DMS79 (cell line): ENCODE data around the gene IRX3.

Experiments used
- DNase-seq: peaks from one replicate; lab custom pipeline; 2025; lab: John Stamatoyannopoulos, UW

Gene IRX3

DNA sequence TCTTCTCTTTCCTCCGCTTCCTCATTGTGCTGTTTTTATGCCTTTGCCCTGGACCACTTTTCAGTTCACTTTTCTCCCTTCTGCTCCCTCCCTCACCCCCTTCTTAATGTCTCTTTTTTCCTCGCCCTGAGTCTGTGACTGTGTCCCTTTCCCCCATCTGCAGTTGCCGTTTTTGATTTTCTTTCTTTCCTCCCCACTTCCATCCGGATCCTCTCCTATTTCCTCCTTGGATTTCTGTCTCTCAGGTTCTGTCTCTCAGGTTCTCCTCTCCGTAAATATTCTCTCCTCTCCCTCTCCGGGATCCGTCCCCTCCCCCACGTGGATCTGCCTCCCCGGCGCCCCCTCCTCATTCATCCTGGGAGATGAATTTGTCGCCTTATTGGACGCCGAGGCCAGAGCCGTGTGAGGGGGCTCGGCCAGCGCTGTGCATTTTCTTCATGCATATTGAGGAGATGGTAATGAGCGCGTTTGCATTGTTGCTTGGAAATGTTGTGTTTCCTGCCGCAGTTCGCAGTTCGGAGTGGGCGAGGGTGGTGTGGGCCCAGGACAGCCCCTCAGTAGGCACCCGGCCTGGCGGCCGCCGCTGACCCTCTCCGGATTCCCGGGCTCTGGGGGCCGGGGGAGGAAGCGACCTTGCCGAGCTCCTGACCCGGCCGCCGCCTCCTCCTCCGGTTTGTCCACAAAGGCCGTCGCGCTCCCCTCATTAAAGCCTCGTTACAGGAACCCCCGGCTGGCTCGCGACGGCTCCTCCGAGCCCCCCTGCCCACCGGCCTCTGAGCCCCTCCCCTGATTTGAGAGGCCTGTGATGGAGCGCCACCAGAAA lies 4.5 kb upstream of the IRX3 start:
- DNase-seq = no peak

DNA sequence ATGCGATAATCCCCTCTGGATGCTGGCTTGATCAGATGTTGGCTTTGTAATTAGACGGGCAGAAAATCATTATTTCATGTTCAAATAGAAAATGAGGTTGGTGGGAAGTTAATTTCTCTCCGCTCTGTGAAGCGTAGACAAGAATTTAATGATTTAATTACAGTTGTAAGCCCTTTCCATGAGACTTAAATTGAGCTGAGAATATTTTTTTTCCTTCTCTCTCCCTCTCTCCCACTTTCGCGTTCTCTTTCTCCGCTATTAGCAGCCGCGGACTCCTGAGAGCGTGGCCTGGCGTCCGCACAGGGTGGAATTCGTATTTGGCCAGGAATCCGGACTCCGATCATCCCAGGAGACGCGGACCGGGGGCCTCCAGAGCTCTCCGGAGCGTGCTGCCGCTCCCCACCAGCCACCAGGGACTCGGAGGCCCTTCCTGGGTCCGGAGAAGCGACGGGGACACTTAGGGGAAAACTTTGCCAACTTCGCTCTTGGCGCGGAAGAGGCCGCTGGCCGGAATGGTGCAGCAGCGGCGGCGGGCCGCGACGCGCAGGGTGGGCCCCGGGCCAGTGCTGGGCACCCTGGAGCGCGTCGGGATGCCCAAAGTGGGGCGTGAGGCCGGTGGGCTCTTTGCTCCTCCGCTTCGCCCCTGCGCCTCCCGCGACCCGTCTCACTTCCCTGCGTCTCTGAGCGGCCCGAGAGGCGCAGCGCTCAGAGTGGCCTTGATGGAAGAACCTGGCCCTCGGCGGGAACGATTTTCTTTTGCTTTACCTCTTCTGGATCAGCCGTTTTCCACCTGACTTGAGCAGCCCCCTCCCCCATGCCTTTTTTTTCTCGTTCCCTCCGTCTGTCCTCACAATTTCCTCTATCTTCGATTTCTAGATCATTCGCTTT lies 3.6 kb upstream of the IRX3 start:
- DNase-seq = no peak

DNA sequence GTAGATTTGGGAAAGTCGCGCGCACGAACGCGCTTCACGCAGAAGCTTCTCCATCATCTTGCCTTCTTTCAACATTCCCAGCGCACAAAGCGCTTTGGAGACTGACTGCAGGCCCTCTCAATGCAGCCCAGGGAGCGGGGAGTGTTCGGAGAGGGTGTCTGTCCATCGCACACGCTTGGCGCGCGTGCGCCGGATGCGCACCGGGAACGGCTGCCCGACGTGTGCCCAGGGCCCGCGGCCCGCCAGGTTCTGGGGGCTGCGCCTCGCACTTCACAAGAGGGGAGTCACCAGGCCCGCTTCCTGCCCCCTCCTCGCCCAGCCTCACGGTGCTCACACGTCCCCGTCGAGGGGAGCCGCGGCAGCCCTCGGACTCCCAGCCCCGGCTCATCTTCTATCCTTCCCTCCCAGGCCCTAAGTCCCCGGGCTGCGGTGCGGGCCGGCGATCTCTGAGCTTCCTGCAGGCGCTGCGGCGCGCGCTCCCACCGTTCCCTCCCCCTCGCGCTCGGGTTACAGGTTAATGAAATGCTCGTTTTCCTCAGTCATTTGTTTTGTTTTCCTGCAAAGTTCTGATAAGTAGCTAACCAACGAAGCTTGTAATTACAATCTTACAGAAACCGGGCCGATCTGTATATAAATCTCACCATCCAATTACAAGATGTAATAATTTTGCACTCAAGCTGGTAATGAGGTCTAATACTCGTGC lies 2.8 kb upstream of the IRX3 start:
- DNase-seq = no peak

DNA sequence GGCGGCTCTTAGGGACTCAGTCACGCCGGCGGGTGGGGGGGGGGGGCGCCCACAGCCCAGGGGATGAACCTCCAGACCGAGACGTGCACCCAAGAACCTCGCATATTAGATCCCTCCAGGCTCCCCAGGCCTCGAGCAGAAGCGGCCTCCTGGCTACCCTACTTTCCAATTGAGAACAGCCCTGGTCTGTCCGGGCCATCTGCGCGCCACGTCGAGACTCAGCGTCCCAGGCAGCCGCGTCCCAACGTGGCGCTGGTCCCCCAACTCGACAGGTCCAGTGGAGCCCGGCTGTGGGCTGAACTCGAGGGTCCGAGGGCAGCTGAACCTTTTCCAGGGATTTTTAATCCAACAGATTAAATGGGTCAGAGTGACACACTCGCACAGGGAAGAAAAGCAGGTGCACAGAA lies 2.3 kb upstream of the IRX3 start:
- DNase-seq = no peak

GRCh38 chr16:54288030-54288834 lies 1.6 kb upstream of the IRX3 start:
- no peak for DNase-seq

GRCh38 chr16:54287131-54288029 lies 793 bp upstream of the IRX3 start:
- DNase-seq = no peak

GRCh38 chr16:54286090-54286365 lies 559 bp downstream of the IRX3 start:
- no peak for DNase-seq

DNA sequence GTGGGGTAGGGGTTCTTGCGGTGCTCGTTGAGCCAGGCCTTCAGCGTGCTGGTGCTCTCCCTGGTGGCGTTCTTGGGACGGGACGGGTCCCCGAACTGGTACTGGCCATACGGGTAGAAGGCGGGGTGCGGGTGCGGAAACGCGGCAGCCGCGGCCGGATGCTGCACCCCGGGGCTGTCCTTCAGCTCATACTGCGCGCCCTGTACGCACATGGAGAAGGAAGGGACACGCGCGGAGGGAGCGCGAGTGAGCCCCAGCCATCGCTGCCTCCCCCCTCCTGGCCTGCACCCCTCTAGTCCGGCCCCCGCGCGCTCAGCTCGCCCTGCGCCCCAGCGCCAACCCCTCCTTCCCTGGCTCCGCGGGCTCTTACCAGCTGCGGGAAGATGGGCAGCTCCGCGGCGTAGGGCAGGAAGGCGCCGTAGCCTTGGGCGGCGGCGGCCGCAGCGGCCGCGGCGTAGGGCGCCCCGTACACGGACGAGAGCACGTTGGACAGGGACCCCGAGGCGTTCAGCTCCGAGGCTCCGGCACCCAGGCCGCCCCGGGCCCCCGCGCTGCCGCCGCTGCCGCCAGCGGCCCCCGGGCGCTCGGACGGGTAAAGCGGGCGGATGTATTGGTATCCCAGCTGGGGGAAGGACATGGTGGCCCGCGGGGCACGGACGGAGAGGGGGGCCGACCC lies 1.0 kb downstream of the IRX3 start:
- DNase-seq = no peak

- no peak for DNase-seq
Measured at GRCh38 chr16:54284931-54285413, 1.6 kb downstream of the IRX3 start.

- DNase-seq = no peak
Measured at GRCh38 chr16:54284319-54284930, 2.2 kb downstream of the IRX3 start.

GRCh38 chr16:54283725-54284318 lies 2.8 kb downstream of the IRX3 start:
- DNase-seq = no peak

DNA sequence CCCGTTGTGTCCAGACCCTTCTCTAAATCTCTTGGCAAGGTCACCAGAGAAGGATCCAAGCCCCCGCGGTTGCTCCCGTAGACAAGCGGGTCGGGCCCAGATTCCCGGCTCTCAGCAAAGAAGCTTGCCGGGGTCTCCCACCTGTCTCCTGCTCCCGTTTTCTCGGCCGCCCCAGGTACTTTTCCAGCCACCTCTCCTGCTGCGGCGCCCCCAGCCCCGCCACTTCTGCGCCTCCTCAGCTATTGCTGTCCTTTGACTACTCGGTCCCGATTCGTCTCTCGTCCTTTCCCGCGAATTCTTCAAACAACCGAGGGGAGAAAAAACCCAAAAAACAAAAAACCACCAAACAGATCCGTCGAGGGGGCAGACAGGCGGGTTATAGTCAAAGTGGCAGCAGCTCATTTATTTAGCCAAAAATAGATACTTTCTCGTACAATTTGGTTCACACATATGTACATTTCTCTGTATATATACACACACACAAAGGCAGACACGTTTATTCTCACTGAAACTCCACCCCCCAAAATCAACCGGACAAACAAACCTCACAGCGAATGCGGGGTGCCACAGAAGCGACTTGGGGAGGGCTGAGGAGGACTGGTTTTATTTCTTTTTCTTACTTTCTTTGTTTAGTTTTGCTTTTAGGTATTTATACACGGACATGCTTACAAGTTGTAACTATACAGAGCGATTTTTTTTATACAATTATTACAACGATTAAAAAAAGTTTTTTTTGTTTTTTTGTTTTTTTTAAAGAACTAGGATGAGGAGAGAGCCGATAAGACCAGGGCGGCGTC lies 3.5 kb downstream of the IRX3 start:
- DNase-seq = no peak

- no peak for DNase-seq
Measured at GRCh38 chr16:54282202-54282927, 4.2 kb downstream of the IRX3 start.

GRCh38 chr16:54281535-54282201 lies 4.9 kb downstream of the IRX3 start:
- DNase-seq = no peak

- no peak for DNase-seq
Measured at GRCh38 chr16:54280751-54281150, 5.8 kb downstream of the IRX3 start.

DNA sequence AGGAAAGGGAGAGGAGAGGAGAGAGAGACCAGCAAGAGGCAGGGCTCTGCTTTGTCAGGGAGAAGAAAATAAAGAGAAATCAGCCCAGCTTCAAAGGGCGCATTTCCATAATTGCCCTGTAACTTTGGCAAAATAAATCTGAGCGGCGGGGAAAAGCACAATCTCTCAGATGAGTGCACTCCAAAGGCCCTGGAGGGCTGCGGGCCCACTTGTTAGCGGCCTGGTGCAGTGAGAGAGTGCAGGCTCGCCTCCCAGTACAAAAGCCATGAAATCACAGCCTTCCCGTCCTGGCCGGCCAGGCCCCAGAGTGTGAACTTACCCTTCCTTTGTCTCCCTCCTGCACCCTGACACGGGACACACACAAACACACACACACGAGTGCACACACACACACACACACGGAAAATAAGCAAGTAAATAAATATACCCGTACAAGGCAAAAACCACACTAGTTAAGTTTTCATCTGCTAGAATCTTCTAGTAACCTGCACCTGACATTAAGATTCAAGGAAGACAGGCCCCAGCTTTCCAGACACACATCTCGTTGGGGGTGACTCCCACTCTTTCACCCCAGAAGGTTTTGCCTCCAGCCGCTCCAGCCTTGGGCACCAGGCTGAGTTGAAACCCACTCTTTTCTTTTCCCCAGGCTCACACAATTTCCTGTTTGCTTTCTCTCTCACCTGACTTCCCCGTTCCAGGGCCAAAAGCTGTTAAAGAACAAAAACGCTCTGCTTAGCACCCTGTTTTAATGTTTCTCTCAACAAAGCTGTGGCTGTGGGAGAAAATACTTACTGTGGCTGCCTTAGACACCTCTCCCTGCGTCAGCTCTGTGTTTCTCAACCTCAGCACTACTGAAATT lies 8.5 kb downstream of the IRX3 start:
- peak; percentile 68 for DNase-seq
